PFSK-1 (cell line): ENCODE results near the gene CAVIN2.

Experiments used
- POLR2AphosphoS5 ChIP-seq: IDR thresholded peaks from 2 replicates; pipeline ENCODE4 v1.6.1; 2012; ENCODE audit warnings: low read depth, mild to moderate bottlenecking, control low read depth, low read length, moderate library complexity
- REST ChIP-seq, 2 experiments: IDR thresholded peaks; 2 replicates each; pipeline versions ENCODE4 v1.6.1 to v1.8.0; 2011 to 2012; ENCODE audit warnings: low read depth in 2 of 2, low read length in 2 of 2, control low read depth in 1 of 2, inconsistent platforms in 1 of 2, mild to moderate bottlenecking in 1 of 2, moderate library complexity in 1 of 2; ENCODE audit not compliant: insufficient read depth in 1 of 2
- SIN3A ChIP-seq: IDR thresholded peaks from 2 replicates; pipeline ENCODE4 v1.6.1; 2012; ENCODE audit warnings: mild to moderate bottlenecking, low read length, moderate library complexity, borderline replicate concordance; ENCODE audit not compliant: insufficient read depth
- TAF1 ChIP-seq: IDR thresholded peaks from 2 replicates; pipeline ENCODE4 v1.6.1; 2012; ENCODE audit warnings: low read length, control low read depth, borderline replicate concordance; ENCODE audit not compliant: insufficient read depth

- TF ChIP-seq POLR2AphosphoS5 (no peak), TAF1 (no peak), SIN3A (no peak), REST (IDR thresholded peaks at IDR 0.05; ENCODE audit: insufficient read depth in 1 of 2, low read depth in 2 of 2, low read length in 2 of 2) (no peak)
These were observed at the start of gene CAVIN2 for GRCh38 chr2:191846515-191847476.
